ENCODE results near the gene SMARCA4. TPM values are rescaled to one million over a fixed set of nuclear protein-coding genes. Genes with fewer than 3 reads are reported as not detected.

The SMARCA4 gene
- total RNA-seq, 1 donor from 2014 or later: 513 TPM

GRCh38 chr19:11021760-11022144, 60.9 kb downstream of the SMARCA4 start:
- TF ChIP-seq CTCF (IDR thresholded peaks at IDR 0.05; ENCODE audit: partially characterized antibody, unreplicated experiment): no peak
- Mint-ChIP-seq H3K4me3 (ENCODE audit: unreplicated experiment) (no peak overlapping the region), H3K9me3 (ENCODE audit: unreplicated experiment) (peaks cover 23% of the 10 kb centered on the region), H3K4me1 (ENCODE audit: low read depth, unreplicated experiment) (peaks cover 15% of the 10 kb centered on the region), H3K27me3 (ENCODE audit: unreplicated experiment) (peaks cover 16% of the 10 kb centered on the region), H3K36me3 (ENCODE audit: unreplicated experiment) (no peaks in the 10 kb centered on the region), H3K27ac (ENCODE audit: unreplicated experiment) (peak overlapping the region; percentile 73)
- no peak for DNase-seq

GRCh38 chr19:11023016-11023415, 62.2 kb downstream of the SMARCA4 start:
- no peak overlapping the region for H3K27ac Mint-ChIP-seq (ENCODE audit: unreplicated experiment)
- TF ChIP-seq CTCF (IDR thresholded peaks at IDR 0.05; ENCODE audit: partially characterized antibody, unreplicated experiment): no peak
- H3K9me3 Mint-ChIP-seq (ENCODE audit: unreplicated experiment): peaks cover 24% of the 10 kb centered on the region
- no peak overlapping the region for H3K4me3 Mint-ChIP-seq (ENCODE audit: unreplicated experiment)
- no peak for DNase-seq
- H3K36me3 Mint-ChIP-seq (ENCODE audit: unreplicated experiment): no peaks in the 10 kb centered on the region
- H3K4me1 Mint-ChIP-seq (ENCODE audit: low read depth, unreplicated experiment): peaks cover 9% of the 10 kb centered on the region
- H3K27me3 Mint-ChIP-seq (ENCODE audit: unreplicated experiment): peaks cover 18% of the 10 kb centered on the region

- Mint-ChIP-seq H3K27ac (ENCODE audit: unreplicated experiment) (no peak overlapping the region), H3K36me3 (ENCODE audit: unreplicated experiment) (no peaks in the 10 kb centered on the region), H3K9me3 (ENCODE audit: unreplicated experiment) (peaks cover 22% of the 10 kb centered on the region), H3K27me3 (ENCODE audit: unreplicated experiment) (peaks cover 12% of the 10 kb centered on the region), H3K4me1 (ENCODE audit: low read depth, unreplicated experiment) (peaks cover 9% of the 10 kb centered on the region), H3K4me3 (ENCODE audit: unreplicated experiment) (no peak overlapping the region)
- no peak for TF ChIP-seq CTCF (IDR thresholded peaks at IDR 0.05; ENCODE audit: partially characterized antibody, unreplicated experiment)
- DNase-seq: no peak
Measured at GRCh38 chr19:11023710-11024109, 62.9 kb downstream of the SMARCA4 start.

DNA sequence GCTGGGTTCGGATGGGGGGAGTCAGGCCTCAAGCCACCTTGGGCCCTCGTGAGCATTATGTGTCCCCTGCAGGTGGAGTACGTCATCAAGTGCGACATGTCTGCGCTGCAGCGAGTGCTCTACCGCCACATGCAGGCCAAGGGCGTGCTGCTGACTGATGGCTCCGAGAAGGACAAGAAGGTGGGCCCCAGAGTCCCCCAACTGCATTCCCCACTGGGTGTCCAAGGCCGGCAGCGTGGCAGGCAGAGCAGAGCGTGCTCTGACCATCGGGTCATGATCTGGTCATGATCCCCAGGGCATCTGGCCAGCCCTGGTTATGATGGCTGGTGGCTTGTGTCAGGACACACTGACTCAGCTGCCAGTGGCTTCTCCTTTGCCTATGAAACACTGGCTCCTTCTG, 63.4 kb downstream of the SMARCA4 start:
- no peak overlapping the region for H3K27ac Mint-ChIP-seq (ENCODE audit: unreplicated experiment)
- no peaks in the 10 kb centered on the region for H3K36me3 Mint-ChIP-seq (ENCODE audit: unreplicated experiment)
- peaks cover 10% of the 10 kb centered on the region for H3K27me3 Mint-ChIP-seq (ENCODE audit: unreplicated experiment)
- H3K4me3 Mint-ChIP-seq (ENCODE audit: unreplicated experiment): no peak overlapping the region
- H3K4me1 Mint-ChIP-seq (ENCODE audit: low read depth, unreplicated experiment): peaks cover 9% of the 10 kb centered on the region
- no peak for TF ChIP-seq CTCF (IDR thresholded peaks at IDR 0.05; ENCODE audit: partially characterized antibody, unreplicated experiment)
- DNase-seq: no peak
- peaks cover 21% of the 10 kb centered on the region for H3K9me3 Mint-ChIP-seq (ENCODE audit: unreplicated experiment)

DNA sequence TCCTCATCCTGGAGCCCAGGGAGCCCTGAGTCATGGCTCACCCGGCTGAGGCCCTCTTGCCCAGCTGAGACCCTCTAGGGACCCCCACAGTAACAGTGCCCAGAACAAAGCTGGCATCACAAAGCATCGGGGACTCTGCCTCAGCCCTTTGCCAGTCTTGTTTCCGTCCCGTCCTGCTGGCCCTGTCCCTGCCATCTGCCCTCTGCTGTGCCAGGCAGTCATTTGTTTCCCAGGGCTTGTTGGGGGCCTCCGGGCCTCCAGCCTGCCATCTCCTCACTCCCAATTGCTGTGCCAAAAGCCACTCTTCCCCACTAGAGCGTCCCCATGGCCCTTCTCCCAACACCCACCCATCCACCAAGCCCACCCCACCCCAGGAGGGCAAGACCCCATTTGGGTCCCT, 64.2 kb downstream of the SMARCA4 start:
- Mint-ChIP-seq H3K27ac (ENCODE audit: unreplicated experiment) (no peak overlapping the region), H3K36me3 (ENCODE audit: unreplicated experiment) (no peaks in the 10 kb centered on the region), H3K27me3 (ENCODE audit: unreplicated experiment) (peaks cover 8% of the 10 kb centered on the region), H3K4me3 (ENCODE audit: unreplicated experiment) (no peak overlapping the region), H3K9me3 (ENCODE audit: unreplicated experiment) (peaks cover 17% of the 10 kb centered on the region), H3K4me1 (ENCODE audit: low read depth, unreplicated experiment) (peaks cover 5% of the 10 kb centered on the region)
- no peak for DNase-seq
- no peak for TF ChIP-seq CTCF (IDR thresholded peaks at IDR 0.05; ENCODE audit: partially characterized antibody, unreplicated experiment)

Data from glutamatergic neuron (in vitro differentiated cells).